Measurements from ENCODE around the gene NRXN3.

GRCh38 chr14:79201564-79202207 lies 1031.5 kb downstream of the NRXN3 start:
- TF ChIP-seq, protein P1, sequence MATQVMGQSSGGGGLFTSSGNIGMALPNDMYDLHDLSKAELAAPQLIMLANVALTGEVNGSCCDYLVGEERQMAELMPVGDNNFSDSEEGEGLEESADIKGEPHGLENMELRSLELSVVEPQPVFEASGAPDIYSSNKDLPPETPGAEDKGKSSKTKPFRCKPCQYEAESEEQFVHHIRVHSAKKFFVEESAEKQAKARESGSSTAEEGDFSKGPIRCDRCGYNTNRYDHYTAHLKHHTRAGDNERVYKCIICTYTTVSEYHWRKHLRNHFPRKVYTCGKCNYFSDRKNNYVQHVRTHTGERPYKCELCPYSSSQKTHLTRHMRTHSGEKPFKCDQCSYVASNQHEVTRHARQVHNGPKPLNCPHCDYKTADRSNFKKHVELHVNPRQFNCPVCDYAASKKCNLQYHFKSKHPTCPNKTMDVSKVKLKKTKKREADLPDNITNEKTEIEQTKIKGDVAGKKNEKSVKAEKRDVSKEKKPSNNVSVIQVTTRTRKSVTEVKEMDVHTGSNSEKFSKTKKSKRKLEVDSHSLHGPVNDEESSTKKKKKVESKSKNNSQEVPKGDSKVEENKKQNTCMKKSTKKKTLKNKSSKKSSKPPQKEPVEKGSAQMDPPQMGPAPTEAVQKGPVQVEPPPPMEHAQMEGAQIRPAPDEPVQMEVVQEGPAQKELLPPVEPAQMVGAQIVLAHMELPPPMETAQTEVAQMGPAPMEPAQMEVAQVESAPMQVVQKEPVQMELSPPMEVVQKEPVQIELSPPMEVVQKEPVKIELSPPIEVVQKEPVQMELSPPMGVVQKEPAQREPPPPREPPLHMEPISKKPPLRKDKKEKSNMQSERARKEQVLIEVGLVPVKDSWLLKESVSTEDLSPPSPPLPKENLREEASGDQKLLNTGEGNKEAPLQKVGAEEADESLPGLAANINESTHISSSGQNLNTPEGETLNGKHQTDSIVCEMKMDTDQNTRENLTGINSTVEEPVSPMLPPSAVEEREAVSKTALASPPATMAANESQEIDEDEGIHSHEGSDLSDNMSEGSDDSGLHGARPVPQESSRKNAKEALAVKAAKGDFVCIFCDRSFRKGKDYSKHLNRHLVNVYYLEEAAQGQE (IDR thresholded peaks at IDR 0.05; ENCODE audit: insufficient read depth in 1 of 2, low read depth in 2 of 2, low read length in 1 of 2): no peak
- TF ChIP-seq, protein P2, sequence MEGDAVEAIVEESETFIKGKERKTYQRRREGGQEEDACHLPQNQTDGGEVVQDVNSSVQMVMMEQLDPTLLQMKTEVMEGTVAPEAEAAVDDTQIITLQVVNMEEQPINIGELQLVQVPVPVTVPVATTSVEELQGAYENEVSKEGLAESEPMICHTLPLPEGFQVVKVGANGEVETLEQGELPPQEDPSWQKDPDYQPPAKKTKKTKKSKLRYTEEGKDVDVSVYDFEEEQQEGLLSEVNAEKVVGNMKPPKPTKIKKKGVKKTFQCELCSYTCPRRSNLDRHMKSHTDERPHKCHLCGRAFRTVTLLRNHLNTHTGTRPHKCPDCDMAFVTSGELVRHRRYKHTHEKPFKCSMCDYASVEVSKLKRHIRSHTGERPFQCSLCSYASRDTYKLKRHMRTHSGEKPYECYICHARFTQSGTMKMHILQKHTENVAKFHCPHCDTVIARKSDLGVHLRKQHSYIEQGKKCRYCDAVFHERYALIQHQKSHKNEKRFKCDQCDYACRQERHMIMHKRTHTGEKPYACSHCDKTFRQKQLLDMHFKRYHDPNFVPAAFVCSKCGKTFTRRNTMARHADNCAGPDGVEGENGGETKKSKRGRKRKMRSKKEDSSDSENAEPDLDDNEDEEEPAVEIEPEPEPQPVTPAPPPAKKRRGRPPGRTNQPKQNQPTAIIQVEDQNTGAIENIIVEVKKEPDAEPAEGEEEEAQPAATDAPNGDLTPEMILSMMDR (IDR thresholded peaks at IDR 0.05): no peak
- TF ChIP-seq TCF7L2 (IDR thresholded peaks at IDR 0.05; ENCODE audit: low read depth, low read length): no peak
- no peak for TF ChIP-seq POLR2AphosphoS5 (IDR thresholded peaks at IDR 0.05; ENCODE audit: low read depth, low read length)

Data from Panc1 (cell line).